GM12878 (cell line): Measurements from ENCODE around the gene THOC1. TPM values are rescaled to one million over a fixed set of nuclear protein-coding genes. Genes with fewer than 3 reads are reported as not detected.

ENCODE experiments used
- ATAC-seq: fragments of 200-7000 bp; cut with Tn5 transposase; 3 replicates; pipeline ENCODE4 v1.9.1; 2020; ENCODE audit warnings: mild to moderate bottlenecking, moderate library complexity
- BruUV-seq: library from RNA; stranded (reverse); fragments of 400-500 nt; replicated peaks from 2 replicates; lab custom pipeline; 2021; lab: Mats Ljungman, UMichigan
- CTCF ChIA-PET: fragments of 300-600 bp; sonication (Branson Sonifier 250); formaldehyde crosslinking; extraction: SDS; loops from one replicate; lab custom pipeline; 2021; ENCODE audit warnings: inconsistent platforms; lab: Yijun Ruan, JAX
- POLR2A ChIA-PET: fragments of 350-600 bp; formaldehyde crosslinking; extraction: SDS; loops from one replicate; lab custom pipeline; 2021; ENCODE audit warnings: inconsistent platforms; lab: Charles Lee
- RAD21 ChIA-PET: fragments of 300-600 bp; sonication (Branson Sonifier 250); formaldehyde crosslinking; loops from one replicate; lab custom pipeline; 2023; ENCODE audit warnings: antibody characterized with exemption; ENCODE audit not compliant: unreplicated experiment; lab: Charles Lee
- SMC1A ChIA-PET: fragments of 300-600 bp; sonication (Branson Sonifier 250); formaldehyde crosslinking; loops from one replicate; lab custom pipeline; 2023; ENCODE audit not compliant: unreplicated experiment, uncharacterized antibody; lab: Charles Lee
- DNase-seq: peaks from one replicate; pipeline ENCODE4 v3.0.0-alpha.2; 2011; ENCODE audit warnings: low read depth, low spot score
- FAIRE-seq: peaks from 3 replicates; lab custom pipeline; 2011; peaks lifted over from hg19 to GRCh38; lab: Jason Lieb, UNC
- H2AFZ ChIP-seq: 2 replicates; pipeline ENCODE4 v1.6.0; 2011; ENCODE audit warnings: low read depth, low read length, control low read depth; ENCODE audit not compliant: control insufficient read depth
- H3K27ac ChIP-seq: 2 replicates; pipeline ENCODE4 v1.5.1; 2011; ENCODE audit warnings: control low read depth; ENCODE audit not compliant: control insufficient read depth, insufficient read depth
- H3K27me3 ChIP-seq, 2 experiments: replicated peaks in 1 of 2; 2 replicates each; pipeline versions ENCODE4 v1.6.0 to v1.6.1; 2011; ENCODE audit warnings: low read length in 1 of 2; ENCODE audit not compliant: control insufficient read depth in 2 of 2, insufficient read depth in 2 of 2
- H3K36me3 ChIP-seq, 2 experiments: 2 replicates each; pipeline ENCODE4 v1.5.1; 2011; ENCODE audit warnings: low read length in 1 of 2; ENCODE audit not compliant: control insufficient read depth in 2 of 2, insufficient read depth in 2 of 2
- H3K4me1 ChIP-seq: 2 replicates; pipeline ENCODE4 v1.6.1; 2011; ENCODE audit warnings: mild to moderate bottlenecking, low read length, moderate library complexity, mixed read lengths; ENCODE audit not compliant: control insufficient read depth, insufficient read depth
- H3K4me2 ChIP-seq: 2 replicates; pipeline ENCODE4 v1.6.0; 2011; ENCODE audit warnings: control low read depth; ENCODE audit not compliant: control insufficient read depth, insufficient read depth
- H3K4me3 ChIP-seq: fragments of 200-600 bp; sonication (generic); 2 replicates; pipeline ENCODE4 v1.5.1; 2016
- H3K79me2 ChIP-seq: 2 replicates; pipeline ENCODE4 v1.6.0; 2011; ENCODE audit warnings: low read length; ENCODE audit not compliant: control insufficient read depth, insufficient read depth
- H3K9ac ChIP-seq: 2 replicates; pipeline ENCODE4 v1.8.0; 2011; ENCODE audit warnings: low read length, control low read depth, mixed read lengths; ENCODE audit not compliant: control insufficient read depth, insufficient read depth
- H3K9me3 ChIP-seq: replicated peaks from 3 replicates; pipeline ENCODE4 v1.5.1; 2011; ENCODE audit warnings: mild to moderate bottlenecking, low read length; ENCODE audit not compliant: control insufficient read depth, insufficient read depth
- H4K20me1 ChIP-seq: 2 replicates; pipeline ENCODE4 v1.6.0; 2011; ENCODE audit not compliant: control insufficient read depth, insufficient read depth
- BCL11A ChIP-seq: IDR thresholded peaks from 2 replicates; pipeline ENCODE4 v1.6.1; 2011; ENCODE audit warnings: low read depth, low read length
- CBFB ChIP-seq: IDR thresholded peaks from 2 replicates; pipeline ENCODE4 v1.6.1; 2016; ENCODE audit warnings: antibody characterized with exemption, low read depth
- E2F8 ChIP-seq: fragments of 450-650 bp; IDR thresholded peaks from 2 replicates; pipeline ENCODE4 v1.6.1; 2018; ENCODE audit warnings: mild to moderate bottlenecking, low read depth, moderate library complexity; ENCODE audit not compliant: partially characterized antibody
- EED ChIP-seq: sonication (generic); IDR thresholded peaks from 2 replicates; pipeline ENCODE4 v1.6.1; 2016; ENCODE audit warnings: antibody characterized with exemption, low read depth
- PML ChIP-seq: IDR thresholded peaks from 2 replicates; pipeline ENCODE4 v1.6.1; 2012; ENCODE audit warnings: low read length, inconsistent platforms
- SIN3A ChIP-seq: IDR thresholded peaks from 2 replicates; pipeline ENCODE4 v1.6.1; 2012; ENCODE audit warnings: low read depth, low read length, improper control_type of control experiment
- SMARCA5 ChIP-seq: fragments of 450-650 bp; IDR thresholded peaks from 2 replicates; pipeline ENCODE4 v1.6.1; 2017; ENCODE audit warnings: mild to moderate bottlenecking
- ZBTB33 ChIP-seq: fragments of 450-650 bp; IDR thresholded peaks from 2 replicates; pipeline ENCODE4 v1.6.1; 2017; ENCODE audit warnings: mild to moderate bottlenecking
- ZNF217 ChIP-seq: fragments of 450-650 bp; IDR thresholded peaks from 2 replicates; pipeline ENCODE4 v1.6.1; 2017; ENCODE audit warnings: antibody characterized with exemption, mild to moderate bottlenecking
- ZNF274 ChIP-seq: IDR thresholded peaks from one replicate; pipeline ENCODE4 v1.8.0; 2011; ENCODE audit not compliant: insufficient read length, insufficient read depth
- ZNF384 ChIP-seq: IDR thresholded peaks from 2 replicates; pipeline ENCODE4 v1.6.1; 2012; ENCODE audit warnings: low read depth, mild to moderate bottlenecking, low read length, improper control_type of control experiment, borderline replicate concordance
- WGBS: methylation state at CpG from one replicate; pipeline ENCODE4 v1.1.6; 2016; ENCODE audit warnings: low lambda C conversion rate; ENCODE audit not compliant: insufficient replicate concordance, insufficient coverage; ENCODE audit errors: missing lambda C conversion rate; 5-methylcytosine and 5-hydroxymethylcytosine counted together
- in situ Hi-C: fragments of 300-500 bp; cut with MboI; formaldehyde crosslinking; loops from 9 replicates; pipeline ENCODE4 v1.14.3; 2018; ENCODE audit warnings: mixed read lengths
- intact Hi-C: fragments of 100-400 bp; cut with micrococcal nuclease; formaldehyde crosslinking; loops from one replicate; pipeline ENCODE4 v1.14.2; 2022; ENCODE audit not compliant: unreplicated experiment
- polyA plus RNA-seq, 11 experiments: library from polyadenylated mRNA; depleted of rRNA in 4 of 11; unstranded in 6 of 11; stranded (reverse) in 5 of 11; fragments of >200 nt; fragmentation: Nextera tagmentation in 4 of 11; fragmentation: Illumina TruSeq in 1 of 11; extraction: Ambion mirVana in 4 of 11; extraction: Trizol in 1 of 11; gene quantifications; 1 replicate in 1 of 11; 2 replicates in 10 of 11; pipeline versions ENCODE4 v1.2.1 to v1.2.3, GENCODE V29; 2011 to 2016; ENCODE audit warnings: inconsistent platforms in 2 of 11, missing spikeins in 2 of 11, low read depth in 1 of 11
- total RNA-seq, 4 experiments: library from RNA; depleted of rRNA in 3 of 4; stranded (reverse); fragments of >200 nt in 3 of 4; fragmentation: Illumina TruSeq in 1 of 4; extraction: Trizol in 1 of 4; gene quantifications; 2 replicates each; pipeline versions ENCODE4 v1.2.1 to v1.2.3, GENCODE V29; 2013 to 2021

Gene THOC1
- total and polyA plus RNA-seq, 10 of the 15 experiments (the other 5 are each of a cell fraction or from before 2014, with no cell fraction given): 32.8 to 99.8 (median 49.0) TPM

- TF ChIP-seq E2F8 (no peak), ZNF274 (no peak), SIN3A (no peak), ZNF217 (no peak)
Measured at GRCh38 chr18:267380-267687, 513 bp downstream of the THOC1 start (continued).

GRCh38 chr18:261398-262073 lies 6.3 kb downstream of the THOC1 start:
- 98% methylated on average over 2 of the region's 2 CpGs for WGBS
- H3K9me3 ChIP-seq: no peaks in the 10 kb centered on the region
- peaks cover 2 to 18% of the 10 kb centered on the region in 2 experiments for H3K36me3 ChIP-seq
- no TSS peak for BruUV-seq
- TF ChIP-seq BCL11A: no peak
- no peak for TF ChIP-seq ZNF274
- no peak for TF ChIP-seq CBFB
- no peak for TF ChIP-seq SMARCA5
- TF ChIP-seq ZNF384: no peak
- TF ChIP-seq ZBTB33: no peak
- TF ChIP-seq EED: no peak
- no peak for TF ChIP-seq PML
- H3K4me3 ChIP-seq: no peak overlapping the region
- no peak overlapping the region for H3K4me2 ChIP-seq
- no peak overlapping the region for H2AFZ ChIP-seq
- ATAC-seq (no peak; the same call in 2 of the 3 replicates), DNase-seq (no peak), FAIRE-seq (peak; percentile 18)
- H3K79me2 ChIP-seq: peaks cover 6% of the 10 kb centered on the region
- intact Hi-C loops (loop anchor here (10.0 kb wide), 1 partner anchor 573 kb away; no protein-coding TSS in a partner anchor), in situ Hi-C loops (no loop called here)
- no peak overlapping the region for H3K27ac ChIP-seq
- no peaks in the 10 kb centered on the region for H3K4me1 ChIP-seq
- ChIA-PET RAD21 (interaction anchor here (0.7 kb wide), 1 partner anchor 354 kb away, joined by 3 read pairs; no protein-coding TSS in a partner anchor), POLR2A (no interaction called here), SMC1A (interaction anchor here (0.5 to 1.9 kb wide), 4 partner anchors 14 to 91 kb away, joined by 3 to 6 read pairs (median 4); no protein-coding TSS in a partner anchor), CTCF (interaction anchor here (1.0 kb wide), 1 partner anchor 11 kb away, joined by 3 read pairs; no protein-coding TSS in a partner anchor)
- no peaks in the 10 kb centered on the region for H3K27me3 ChIP-seq
- H3K9ac ChIP-seq: no peak overlapping the region
- H4K20me1 ChIP-seq: no peaks in the 10 kb centered on the region
